ENCODE measurements around the gene CABCOCO1.

The CABCOCO1 gene

DNA sequence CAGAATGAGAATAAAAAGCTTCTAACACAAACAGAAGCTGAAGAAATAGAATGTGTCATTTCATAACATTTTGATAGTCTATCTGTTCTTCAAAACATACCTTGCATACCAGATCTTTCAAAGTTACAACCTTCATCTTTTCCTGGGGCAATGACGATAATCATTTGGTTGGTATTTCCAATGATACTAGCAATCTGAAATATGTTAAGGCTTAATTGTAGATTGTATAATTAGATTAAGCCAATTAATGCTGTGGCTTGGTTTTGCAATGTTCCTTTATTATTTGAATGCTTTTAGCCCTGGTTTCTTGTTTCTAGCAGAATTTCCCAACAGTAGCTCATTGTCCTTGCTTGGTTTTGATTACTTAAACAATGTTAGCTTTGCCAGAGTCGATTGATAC is 84.6 kb downstream of the CABCOCO1 start:
- DNase-seq (ENCODE audit: low spot score in 2 of 2) (no peak), ATAC-seq (ENCODE audit: low read depth) (no peak)
- Mint-ChIP-seq H3K4me3 (no peak overlapping the region), H3K9me3 (peaks cover 3% of the 10 kb centered on the region), H3K27ac (no peak overlapping the region), H3K4me1 (peaks cover 12% of the 10 kb centered on the region), H3K27me3 (no peaks in the 10 kb centered on the region), H3K36me3 (no peaks in the 10 kb centered on the region)

DNA sequence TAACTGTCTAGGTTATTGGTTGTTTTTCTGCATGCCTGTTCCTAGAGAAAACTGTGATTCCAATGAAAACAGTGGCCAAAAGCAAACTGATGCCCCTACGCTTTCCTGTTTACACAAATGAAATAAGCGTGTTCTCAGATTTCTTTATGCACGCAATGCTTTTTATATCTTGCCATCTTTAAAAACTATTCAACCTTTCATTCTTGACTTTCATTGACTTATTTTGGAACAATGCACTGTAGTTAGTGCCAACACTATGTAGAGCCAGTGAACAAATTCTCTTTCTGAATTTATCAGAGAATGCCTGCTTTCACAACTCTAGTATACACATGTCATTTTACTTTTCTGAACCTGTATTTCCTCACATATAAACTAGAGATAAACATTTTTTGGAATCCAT is 86.6 kb downstream of the CABCOCO1 start:
- no peaks in the 10 kb centered on the region for H3K27me3 Mint-ChIP-seq
- no peaks in the 10 kb centered on the region for H3K9me3 Mint-ChIP-seq
- ATAC-seq (ENCODE audit: low read depth) (no peak), DNase-seq (ENCODE audit: low spot score in 2 of 2) (no peak)
- H3K4me1 Mint-ChIP-seq = peaks cover 15% of the 10 kb centered on the region
- no peaks in the 10 kb centered on the region for H3K36me3 Mint-ChIP-seq
- H3K27ac Mint-ChIP-seq = no peak overlapping the region
- no peak overlapping the region for H3K4me3 Mint-ChIP-seq

DNA sequence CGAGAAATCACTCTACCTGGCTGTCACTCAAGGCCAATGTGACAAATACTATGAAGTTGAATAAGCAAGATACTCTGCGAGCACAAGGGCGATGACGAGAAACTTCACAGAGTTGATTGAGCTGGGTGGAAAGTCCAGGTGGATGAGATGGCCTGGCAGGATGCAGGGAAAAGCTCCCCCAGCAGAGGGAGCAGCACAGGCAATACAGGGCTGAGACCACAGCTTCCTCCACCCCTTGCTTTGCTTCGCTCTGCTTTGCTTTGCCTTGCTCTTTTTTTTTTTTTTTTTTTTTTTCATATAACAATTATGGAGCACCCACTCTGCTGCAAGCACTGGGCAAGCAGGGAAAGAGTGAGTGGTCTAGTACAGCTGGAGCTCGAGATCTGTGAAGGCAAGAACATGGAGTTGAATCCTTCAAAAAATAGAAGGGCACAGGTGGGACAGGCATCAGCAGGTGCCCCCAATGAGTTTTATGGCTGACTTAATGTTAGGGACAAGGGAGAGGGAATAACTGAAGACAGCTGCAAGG is 88.3 kb downstream of the CABCOCO1 start:
- peak overlapping the region; percentile 68 for H3K4me3 Mint-ChIP-seq
- H3K27me3 Mint-ChIP-seq = no peaks in the 10 kb centered on the region
- DNase-seq (ENCODE audit: low spot score in 2 of 2) (peak; percentile 54 to 60), ATAC-seq (ENCODE audit: low read depth) (peak; percentile 99)
- no peak overlapping the region for H3K27ac Mint-ChIP-seq
- no peaks in the 10 kb centered on the region for H3K36me3 Mint-ChIP-seq
- H3K4me1 Mint-ChIP-seq = peaks cover 15% of the 10 kb centered on the region
- H3K9me3 Mint-ChIP-seq = no peaks in the 10 kb centered on the region

DNA sequence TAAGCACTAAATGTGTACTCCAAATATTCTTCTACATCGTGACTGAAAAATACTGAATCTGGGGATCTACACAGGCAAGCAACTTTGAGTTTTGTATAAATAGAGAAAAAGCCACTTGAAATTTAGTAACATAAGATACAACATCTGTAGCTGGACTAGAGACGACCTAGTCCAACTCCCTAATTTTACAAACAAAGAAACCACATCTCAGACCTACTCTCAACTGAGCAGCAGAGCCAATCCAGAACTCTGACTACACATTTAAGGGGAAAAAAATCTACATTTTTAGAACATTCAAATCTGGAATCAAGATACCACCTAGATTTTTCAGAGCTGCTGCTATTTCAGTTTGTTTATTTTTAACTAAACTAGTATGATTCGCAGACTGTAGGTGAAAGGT is 88.9 kb downstream of the CABCOCO1 start:
- no peaks in the 10 kb centered on the region for H3K27me3 Mint-ChIP-seq
- no peak overlapping the region for H3K27ac Mint-ChIP-seq
- peaks cover 15% of the 10 kb centered on the region for H3K4me1 Mint-ChIP-seq
- DNase-seq (ENCODE audit: low spot score in 2 of 2) = no peak
- H3K36me3 Mint-ChIP-seq = no peaks in the 10 kb centered on the region
- no peak overlapping the region for H3K4me3 Mint-ChIP-seq
- H3K9me3 Mint-ChIP-seq = no peaks in the 10 kb centered on the region
- ATAC-seq (ENCODE audit: low read depth) = no peak

DNA sequence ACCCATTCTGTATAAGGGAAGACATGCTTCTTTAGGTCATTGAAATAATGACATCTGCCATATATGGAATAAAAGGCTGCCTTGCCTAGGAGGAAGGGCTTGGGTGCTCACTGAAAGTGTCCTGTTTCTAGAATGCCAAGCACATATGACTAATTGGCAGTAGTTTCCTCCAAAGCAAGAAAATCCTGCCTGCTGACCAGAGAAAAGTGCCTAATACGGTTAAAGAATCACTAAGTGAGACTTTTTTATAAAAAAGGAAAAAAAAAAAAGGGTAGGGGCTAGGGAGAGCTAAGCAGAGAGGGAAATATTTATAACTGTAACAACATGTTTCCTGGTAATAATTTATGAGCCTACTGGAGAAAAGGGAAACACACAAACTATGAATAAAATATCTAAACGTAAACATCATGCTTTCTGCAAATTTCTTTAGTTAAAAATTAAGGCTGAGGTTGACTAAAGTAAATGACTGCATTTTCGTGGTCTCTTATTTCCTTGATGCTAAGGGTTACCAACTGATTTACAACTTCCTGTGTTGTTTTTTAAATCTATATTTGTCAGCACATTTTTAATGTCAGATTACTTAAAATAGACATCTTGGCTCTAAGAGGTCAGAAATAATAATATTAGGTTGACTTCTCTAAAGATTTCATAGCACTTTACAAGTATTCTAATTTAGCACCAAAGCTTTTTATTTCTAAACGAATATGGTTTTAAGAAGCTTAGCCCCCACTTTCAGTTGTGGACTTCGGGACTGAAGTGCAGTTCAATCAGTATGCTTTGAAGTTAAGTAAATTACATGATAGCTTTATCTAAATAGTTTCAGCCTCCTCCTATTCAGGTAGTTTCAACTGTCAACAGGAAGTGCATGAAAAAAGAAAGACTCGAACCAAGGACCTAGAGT is 89.6 kb downstream of the CABCOCO1 start:
- no peak for DNase-seq (ENCODE audit: low spot score in 2 of 2)
- no peaks in the 10 kb centered on the region for H3K36me3 Mint-ChIP-seq
- no peaks in the 10 kb centered on the region for H3K27me3 Mint-ChIP-seq
- H3K4me3 Mint-ChIP-seq = peak overlapping the region; percentile 17
- H3K27ac Mint-ChIP-seq = no peak overlapping the region
- ATAC-seq (ENCODE audit: low read depth) = no peak
- H3K9me3 Mint-ChIP-seq = no peaks in the 10 kb centered on the region
- peaks cover 15% of the 10 kb centered on the region for H3K4me1 Mint-ChIP-seq

DNA sequence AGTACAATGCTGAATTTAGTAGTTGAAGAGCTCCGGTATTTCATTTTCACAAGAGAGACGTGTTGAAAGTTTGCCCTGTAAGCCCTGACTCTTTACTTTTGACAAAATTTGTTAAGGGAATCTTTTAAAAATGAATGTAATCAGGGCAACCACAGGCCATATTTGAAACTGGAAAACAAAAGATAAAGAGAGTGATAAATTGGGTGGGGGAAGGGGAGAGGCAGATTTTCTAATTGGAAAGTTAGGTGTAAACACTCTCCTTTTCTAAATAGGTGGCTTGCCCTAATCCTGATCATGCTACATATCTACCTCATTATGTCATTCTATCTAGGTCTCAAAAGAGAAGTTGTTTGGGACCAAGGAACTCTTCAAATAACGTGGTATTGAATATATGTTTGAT is 90.7 kb downstream of the CABCOCO1 start:
- Mint-ChIP-seq H3K36me3 (no peaks in the 10 kb centered on the region), H3K4me3 (no peak overlapping the region), H3K27ac (no peak overlapping the region), H3K27me3 (no peaks in the 10 kb centered on the region), H3K9me3 (no peaks in the 10 kb centered on the region), H3K4me1 (peaks cover 15% of the 10 kb centered on the region)
- no peak for ATAC-seq (ENCODE audit: low read depth)
- no peak for DNase-seq (ENCODE audit: low spot score in 2 of 2)

DNA sequence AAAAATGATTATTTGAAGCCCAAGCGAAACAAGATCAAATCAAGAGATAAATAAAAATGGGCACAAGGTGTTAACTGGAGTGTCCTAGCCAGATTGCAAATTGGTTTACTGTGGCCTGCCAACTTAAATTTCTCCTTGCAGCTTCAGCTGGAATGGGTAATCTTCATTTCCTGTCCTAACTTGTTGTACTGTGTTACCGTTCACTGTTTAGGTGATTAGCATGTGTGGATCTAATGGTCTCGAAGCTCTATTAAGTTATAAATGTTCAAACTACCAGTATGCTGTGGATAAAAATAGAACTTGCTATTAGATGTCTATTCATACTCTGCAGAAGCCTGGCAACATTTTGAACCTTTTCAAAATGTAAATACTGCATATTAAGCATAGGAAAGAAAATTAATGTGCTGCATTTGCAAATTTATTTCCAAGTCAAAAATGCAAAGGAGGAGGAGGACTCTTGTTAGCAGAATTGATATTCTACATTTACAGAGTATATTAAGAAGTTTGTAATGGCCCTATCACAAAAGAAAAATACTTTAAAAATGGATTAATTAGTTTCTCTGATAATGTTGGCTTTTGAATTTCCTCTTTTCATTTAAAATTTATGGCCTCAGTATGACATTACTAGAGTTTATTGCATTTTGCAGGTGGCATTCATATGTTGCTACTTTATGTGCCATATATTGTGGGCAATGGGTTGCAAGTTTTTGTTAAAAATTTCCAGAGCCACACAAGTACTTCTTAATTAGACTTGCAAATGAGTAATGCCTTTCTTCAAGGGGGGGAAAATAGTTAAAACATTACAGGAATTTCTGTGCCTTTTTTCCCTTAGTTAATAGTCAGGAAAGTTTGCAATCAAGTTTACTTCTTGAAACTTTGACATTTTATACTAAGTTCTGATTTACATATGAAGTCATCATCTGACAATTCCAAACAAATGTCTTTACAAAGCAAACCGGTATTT is 92.1 kb downstream of the CABCOCO1 start:
- Mint-ChIP-seq H3K4me1 (peaks cover 15% of the 10 kb centered on the region), H3K4me3 (no peak overlapping the region), H3K27ac (peak overlapping the region; percentile 50), H3K27me3 (no peaks in the 10 kb centered on the region), H3K36me3 (no peaks in the 10 kb centered on the region), H3K9me3 (no peaks in the 10 kb centered on the region)
- DNase-seq (ENCODE audit: low spot score in 2 of 2) (no peak), ATAC-seq (ENCODE audit: low read depth) (no peak)

DNA sequence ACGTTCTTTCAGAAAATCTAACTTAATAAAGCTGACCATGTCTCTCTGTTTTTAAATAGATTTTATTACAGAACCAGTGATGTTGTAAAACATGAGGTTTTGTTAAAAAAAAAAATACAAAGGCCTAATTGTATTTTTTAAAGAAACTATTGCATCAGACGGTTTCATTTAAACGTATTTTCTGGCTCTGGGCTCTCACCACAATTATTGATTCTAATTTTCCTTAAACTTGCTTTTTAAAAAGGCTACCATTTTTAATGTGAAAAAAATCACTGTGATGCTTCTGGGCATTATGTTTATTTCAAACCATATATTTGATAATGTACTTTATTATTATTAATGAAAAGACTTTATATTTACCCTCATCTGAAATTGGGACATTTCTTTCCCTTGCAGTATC is 94.3 kb downstream of the CABCOCO1 start:
- ATAC-seq (ENCODE audit: low read depth) (no peak), DNase-seq (ENCODE audit: low spot score in 2 of 2) (no peak)
- no peaks in the 10 kb centered on the region for H3K9me3 Mint-ChIP-seq
- peaks cover 6% of the 10 kb centered on the region for H3K4me1 Mint-ChIP-seq
- no peak overlapping the region for H3K4me3 Mint-ChIP-seq
- no peaks in the 10 kb centered on the region for H3K27me3 Mint-ChIP-seq
- H3K27ac Mint-ChIP-seq = no peak overlapping the region
- no peaks in the 10 kb centered on the region for H3K36me3 Mint-ChIP-seq

DNA sequence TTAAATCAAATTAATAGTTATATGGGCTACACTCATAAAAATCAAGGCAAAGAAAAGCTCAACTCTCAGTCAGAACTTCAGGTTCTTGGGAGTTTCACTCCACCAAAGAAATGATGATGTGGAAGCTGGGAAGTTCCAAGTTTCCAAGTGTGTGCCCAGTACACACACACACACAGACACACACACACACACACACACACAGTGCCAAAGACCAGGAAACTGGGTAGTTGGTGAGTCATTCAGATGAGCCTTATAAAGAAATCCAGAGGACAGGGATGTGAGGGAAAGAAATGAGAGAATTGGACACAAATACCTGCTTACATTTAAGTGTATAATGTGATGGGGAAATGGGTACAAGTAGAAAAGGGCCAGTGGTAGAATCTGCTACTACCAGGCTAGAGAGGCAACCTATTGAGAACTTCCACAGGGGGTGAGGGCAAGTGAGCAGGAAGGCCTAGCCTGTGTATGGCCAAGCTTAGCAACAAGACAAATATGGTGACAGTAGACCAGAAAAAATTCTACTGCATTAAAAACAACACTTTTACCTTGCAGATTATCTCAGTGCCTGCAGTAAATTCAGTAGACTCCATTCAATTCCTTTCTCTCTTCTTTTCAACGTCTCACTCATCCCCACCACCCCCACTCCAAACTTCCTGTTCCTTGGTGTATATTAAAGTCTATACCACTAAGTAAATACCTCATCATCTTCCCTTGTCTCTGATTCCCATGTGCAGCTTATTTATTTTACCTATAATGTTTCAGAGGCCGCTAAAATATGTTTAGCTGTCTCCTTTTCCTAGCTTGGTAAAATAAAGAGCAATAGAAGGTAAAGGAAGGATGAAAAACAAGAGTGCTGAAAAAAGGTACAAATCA is 95.0 kb downstream of the CABCOCO1 start:
- no peak for ATAC-seq (ENCODE audit: low read depth)
- Mint-ChIP-seq H3K9me3 (no peaks in the 10 kb centered on the region), H3K4me1 (peaks cover 3% of the 10 kb centered on the region), H3K36me3 (no peaks in the 10 kb centered on the region), H3K27me3 (no peaks in the 10 kb centered on the region), H3K4me3 (no peak overlapping the region), H3K27ac (no peak overlapping the region)
- DNase-seq (ENCODE audit: low spot score in 2 of 2) = no peak

DNA sequence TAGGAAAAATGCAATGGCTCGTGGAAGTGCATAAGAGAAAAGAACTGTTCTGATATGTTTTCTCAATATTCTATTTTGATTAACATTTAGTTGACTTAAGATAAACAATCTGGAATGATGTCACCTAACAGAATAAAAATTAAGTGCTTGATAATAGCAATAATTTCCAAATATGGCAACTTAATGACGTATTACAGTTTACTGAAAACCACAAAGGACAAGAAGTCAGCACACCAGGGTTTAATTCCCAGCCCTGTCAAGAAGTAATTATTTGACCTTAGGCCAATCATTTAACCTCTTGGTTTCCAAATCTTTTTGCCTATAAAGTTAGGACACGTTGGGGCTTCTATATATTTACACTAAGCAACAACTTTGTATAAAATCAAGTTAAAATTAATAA is 95.7 kb downstream of the CABCOCO1 start:
- no peak overlapping the region for H3K27ac Mint-ChIP-seq
- DNase-seq (ENCODE audit: low spot score in 2 of 2) = no peak
- peaks cover under 1% of the 10 kb centered on the region for H3K4me1 Mint-ChIP-seq
- no peaks in the 10 kb centered on the region for H3K36me3 Mint-ChIP-seq
- no peak overlapping the region for H3K4me3 Mint-ChIP-seq
- ATAC-seq (ENCODE audit: low read depth) = no peak
- H3K27me3 Mint-ChIP-seq = no peaks in the 10 kb centered on the region
- no peaks in the 10 kb centered on the region for H3K9me3 Mint-ChIP-seq

DNA sequence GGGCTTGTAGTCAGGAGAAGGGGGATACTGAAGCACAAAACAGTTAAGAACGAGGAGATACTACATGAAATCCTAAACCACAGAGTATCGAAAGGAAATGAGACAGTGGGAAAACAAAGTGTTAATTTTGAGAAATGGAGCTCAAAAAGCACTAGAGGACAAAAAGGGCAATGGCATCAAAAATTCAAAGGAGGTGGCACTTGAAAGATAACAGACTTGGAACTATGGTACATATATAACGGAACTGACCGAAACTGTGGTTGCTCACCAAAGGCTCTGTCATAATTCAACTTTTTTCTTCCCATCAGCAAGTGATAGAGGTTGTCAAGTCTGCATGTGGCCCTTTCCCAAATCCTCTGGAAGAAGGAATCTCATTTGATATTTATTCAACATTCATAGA is 97.0 kb downstream of the CABCOCO1 start:
- H3K4me1 Mint-ChIP-seq = no peaks in the 10 kb centered on the region
- no peak for ATAC-seq (ENCODE audit: low read depth)
- no peak overlapping the region for H3K4me3 Mint-ChIP-seq
- no peak for DNase-seq (ENCODE audit: low spot score in 2 of 2)
- no peaks in the 10 kb centered on the region for H3K27me3 Mint-ChIP-seq
- no peaks in the 10 kb centered on the region for H3K9me3 Mint-ChIP-seq
- no peaks in the 10 kb centered on the region for H3K36me3 Mint-ChIP-seq
- H3K27ac Mint-ChIP-seq = no peak overlapping the region

DNA sequence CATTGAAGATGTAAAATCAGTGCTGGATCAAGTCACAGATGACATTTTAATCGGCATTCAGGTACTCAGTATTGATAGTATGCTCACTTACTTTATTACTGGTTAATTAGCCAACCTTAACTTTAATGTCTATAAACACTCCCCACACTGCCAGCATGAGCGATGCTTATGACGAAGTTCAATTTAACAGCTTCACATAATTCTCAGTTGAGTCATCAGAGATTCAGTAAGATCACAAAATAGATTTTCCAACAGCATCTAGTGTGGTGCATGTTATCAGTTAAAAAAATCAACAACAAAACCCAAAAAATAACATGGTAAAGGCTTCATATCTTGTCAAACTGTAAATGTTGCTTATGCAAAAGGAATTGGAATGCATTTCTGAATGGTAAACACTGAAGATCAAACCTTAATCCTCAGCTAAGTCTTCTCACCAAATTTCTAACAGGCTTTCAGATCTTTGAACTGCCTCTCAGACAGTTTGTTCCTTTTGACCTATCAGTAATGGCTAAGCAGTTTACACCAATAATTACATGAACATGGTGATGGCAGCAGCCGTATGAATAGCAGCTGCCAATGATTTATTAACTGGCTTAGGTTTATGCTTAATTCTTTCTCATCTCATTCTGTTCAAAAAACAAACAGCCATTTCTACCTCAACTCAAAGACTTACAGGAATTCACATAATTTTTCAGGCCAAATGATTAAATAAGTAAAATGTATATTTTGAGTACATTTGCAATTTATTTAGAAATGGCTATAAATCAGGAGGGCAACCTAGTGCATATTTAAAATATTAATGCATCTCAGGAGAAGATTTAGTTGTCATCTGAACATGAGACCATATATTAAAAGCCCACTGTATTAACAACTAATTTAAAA is 98.5 kb downstream of the CABCOCO1 start:
- no peaks in the 10 kb centered on the region for H3K9me3 Mint-ChIP-seq
- no peaks in the 10 kb centered on the region for H3K27me3 Mint-ChIP-seq
- ATAC-seq (ENCODE audit: low read depth) (no peak), DNase-seq (ENCODE audit: low spot score in 2 of 2) (no peak)
- H3K4me3 Mint-ChIP-seq = no peak overlapping the region
- H3K4me1 Mint-ChIP-seq = peaks cover 3% of the 10 kb centered on the region
- no peaks in the 10 kb centered on the region for H3K36me3 Mint-ChIP-seq
- no peak overlapping the region for H3K27ac Mint-ChIP-seq

DNA sequence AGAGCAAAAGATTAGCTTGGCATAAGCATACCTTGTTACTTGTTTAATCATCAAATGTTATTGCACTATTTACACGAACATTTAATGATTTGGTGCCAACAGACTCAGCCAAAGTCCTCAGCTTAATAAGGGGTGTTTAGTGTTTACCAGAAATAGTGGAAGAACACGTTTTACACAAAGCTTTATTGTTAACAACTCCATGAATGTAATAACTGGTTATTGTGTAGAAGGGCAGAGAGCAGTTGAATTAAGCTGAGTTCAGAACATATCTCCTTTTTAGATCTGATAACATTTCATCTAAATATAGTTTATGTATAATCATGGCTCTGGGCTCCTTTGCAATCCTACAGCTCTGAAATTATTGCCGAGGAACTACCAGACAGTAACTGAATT is 99.1 kb downstream of the CABCOCO1 start:
- Mint-ChIP-seq H3K4me1 (peaks cover 3% of the 10 kb centered on the region), H3K27me3 (no peaks in the 10 kb centered on the region), H3K36me3 (no peaks in the 10 kb centered on the region), H3K9me3 (no peaks in the 10 kb centered on the region), H3K4me3 (no peak overlapping the region), H3K27ac (no peak overlapping the region)
- DNase-seq (ENCODE audit: low spot score in 2 of 2) = no peak
- no peak for ATAC-seq (ENCODE audit: low read depth)
